Stimulated activated CD8-positive, alpha-beta memory T cell treated with anti-CD3 and anti-CD28 coated beads, Interleukin-4, amount 100 ng/mL, for 48 hours (primary cell): ENCODE results near the gene SLC22A23.

Source experiments
- DNase-seq: peaks from one replicate; pipeline ENCODE4 v3.0.0-alpha.2; 2020

The SLC22A23 gene

GRCh38 chr6:3351105-3351676 is 105.7 kb downstream of the SLC22A23 start:
- no peak for DNase-seq

- no peak for DNase-seq
Observed at GRCh38 chr6:3350252-3350796, 106.5 kb downstream of the SLC22A23 start.

GRCh38 chr6:3349388-3350251 is 107.2 kb downstream of the SLC22A23 start:
- no peak for DNase-seq

- no peak for DNase-seq
Observed at GRCh38 chr6:3348821-3349220, 108.0 kb downstream of the SLC22A23 start.

- DNase-seq = no peak
Observed at GRCh38 chr6:3347826-3348225, 109.0 kb downstream of the SLC22A23 start.

GRCh38 chr6:3347247-3347646 is 109.6 kb downstream of the SLC22A23 start:
- no peak for DNase-seq

- no peak for DNase-seq
Observed at GRCh38 chr6:3346476-3346875, 110.4 kb downstream of the SLC22A23 start.

- no peak for DNase-seq
Observed at GRCh38 chr6:3345836-3346235, 111.0 kb downstream of the SLC22A23 start.

GRCh38 chr6:3343089-3343883 is 113.6 kb downstream of the SLC22A23 start:
- DNase-seq = no peak

GRCh38 chr6:3341467-3341866 is 115.4 kb downstream of the SLC22A23 start:
- DNase-seq = no peak

GRCh38 chr6:3340894-3341293 is 116.0 kb downstream of the SLC22A23 start:
- DNase-seq = no peak

- DNase-seq = no peak
Observed at GRCh38 chr6:3340358-3340802, 116.5 kb downstream of the SLC22A23 start.

- DNase-seq = no peak
Observed at GRCh38 chr6:3339811-3340210, 117.0 kb downstream of the SLC22A23 start.

GRCh38 chr6:3337521-3338350 is 119.1 kb downstream of the SLC22A23 start:
- no peak for DNase-seq

GRCh38 chr6:3336859-3337515 is 119.9 kb downstream of the SLC22A23 start:
- DNase-seq = no peak

GRCh38 chr6:3336066-3336786 is 120.6 kb downstream of the SLC22A23 start:
- no peak for DNase-seq

- DNase-seq = no peak
Observed at GRCh38 chr6:3335169-3335568, 121.7 kb downstream of the SLC22A23 start.

- DNase-seq = no peak
Observed at GRCh38 chr6:3334555-3334954, 122.3 kb downstream of the SLC22A23 start.

- DNase-seq = no peak
Observed at GRCh38 chr6:3333263-3333662, 123.6 kb downstream of the SLC22A23 start.

- no peak for DNase-seq
Observed at GRCh38 chr6:3331971-3332370, 124.9 kb downstream of the SLC22A23 start.

GRCh38 chr6:3331494-3331893 is 125.4 kb downstream of the SLC22A23 start:
- DNase-seq = no peak
